ENCODE results near the gene STK35.

GRCh38 chr20:2140561-2140960 lies 38.9 kb downstream of the STK35 start:
- TF ChIP-seq CTCF (IDR thresholded peaks at IDR 0.05; ENCODE audit: control extremely low read depth in 1 of 3, insufficient read depth in 1 of 3, low read depth in 1 of 3, low read length in 3 of 3) (no peak), POLR2A (IDR thresholded peaks at IDR 0.05; ENCODE audit: control extremely low read depth in 1 of 2, low read depth in 2 of 2, low read length in 2 of 2) (no peak), RXRA (IDR thresholded peaks at IDR 0.05; ENCODE audit: insufficient read depth, low read depth, low read length) (no peak), ATF2 (IDR thresholded peaks at IDR 0.05; ENCODE audit: low read length) (no peak), RFX5 (IDR thresholded peaks at IDR 0.05; ENCODE audit: borderline replicate concordance, low read depth, low read length) (no peak), MAX (IDR thresholded peaks at IDR 0.05) (no peak), POLR2AphosphoS5 (IDR thresholded peaks at IDR 0.05; ENCODE audit: low read depth, low read length) (no peak), TAF1 (IDR thresholded peaks at IDR 0.05; ENCODE audit: low read depth, low read length) (no peak), CBX5 (IDR thresholded peaks at IDR 0.05; ENCODE audit: low read depth, low read length) (no peak), SIX5 (IDR thresholded peaks at IDR 0.05; ENCODE audit: low read depth, low read length) (no peak), YY1 (IDR thresholded peaks at IDR 0.05; ENCODE audit: low read depth, low read length) (no peak), ZNF274 (IDR thresholded peaks at IDR 0.05; ENCODE audit: borderline replicate concordance, extremely low read depth, low read length) (no peak), ASH2L (IDR thresholded peaks at IDR 0.05; ENCODE audit: low read length) (no peak)
